ENCODE results near the gene GPC6.
"Not testable (repeated sequence)": the region's sequence is repeated elsewhere in the genome, so short reads cannot be mapped to it uniquely, and the experiment has no call there.

The GPC6 gene

GRCh38 chr13:93437081-93437480 lies 210.5 kb downstream of the GPC6 start:
- TF ChIP-seq CTCF (conservative IDR thresholded peaks at IDR 0.05; ENCODE audit: low read length), result no peak
- no peak for DNase-seq (ENCODE audit: low read depth)
- no peak overlapping the region for H3K4me3 ChIP-seq (ENCODE audit: low read length)

- TF ChIP-seq CTCF (conservative IDR thresholded peaks at IDR 0.05; ENCODE audit: low read length), result no peak
- no peak overlapping the region for H3K4me3 ChIP-seq (ENCODE audit: low read length)
- DNase-seq (ENCODE audit: low read depth), result no peak
Measured at GRCh38 chr13:93446238-93446637, 219.6 kb downstream of the GPC6 start.

DNA sequence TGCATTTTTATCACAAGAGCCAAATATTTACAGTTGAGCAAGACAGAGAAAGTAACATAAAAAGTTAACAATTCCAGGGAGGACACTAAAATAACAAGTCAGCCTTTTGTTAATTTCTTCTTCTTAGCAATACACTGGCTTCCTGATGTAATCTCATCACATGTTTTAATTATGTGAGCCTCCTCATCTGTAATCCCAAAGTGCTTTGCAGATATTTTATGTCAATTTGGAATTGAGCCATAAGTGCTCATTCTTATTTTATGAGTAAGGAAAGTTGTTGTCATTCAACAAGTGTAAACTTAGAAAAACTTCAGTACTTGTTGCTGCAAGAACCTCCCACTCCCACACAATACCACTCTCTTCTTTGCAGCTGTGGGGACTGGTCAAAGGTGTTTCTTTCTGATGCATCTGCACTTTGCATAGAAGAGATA lies 223.6 kb downstream of the GPC6 start:
- TF ChIP-seq CTCF (conservative IDR thresholded peaks at IDR 0.05; ENCODE audit: low read length), result no peak
- no peak overlapping the region for H3K4me3 ChIP-seq (ENCODE audit: low read length)
- peak; percentile 65 for DNase-seq (ENCODE audit: low read depth)

DNA sequence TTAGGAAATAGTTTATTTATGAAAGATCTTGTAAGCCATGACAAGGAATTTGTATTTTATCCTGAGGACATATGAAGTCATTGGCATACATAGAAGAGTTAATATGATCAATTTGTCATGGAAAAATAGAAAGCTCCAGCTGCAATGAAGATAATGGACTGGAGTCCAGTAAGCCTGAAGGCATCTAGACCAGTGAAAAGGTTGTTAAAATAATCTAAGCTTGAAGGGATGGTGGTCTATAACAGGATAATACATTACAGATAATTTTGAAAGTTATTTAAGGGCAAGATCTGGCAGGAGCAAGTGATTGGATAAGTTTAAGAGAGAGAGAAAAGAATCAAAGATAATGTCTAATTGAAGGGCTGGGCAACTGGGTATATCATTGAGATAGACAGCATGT lies 224.2 kb downstream of the GPC6 start:
- H3K4me3 ChIP-seq (ENCODE audit: low read length), result no peak overlapping the region
- no peak for TF ChIP-seq CTCF (conservative IDR thresholded peaks at IDR 0.05; ENCODE audit: low read length)
- no peak for DNase-seq (ENCODE audit: low read depth)

- not testable (repeated sequence) for H3K4me3 ChIP-seq (ENCODE audit: low read length); DNase-seq (ENCODE audit: low read depth)
Measured at GRCh38 chr13:93454676-93455235, 228.1 kb downstream of the GPC6 start.

DNA sequence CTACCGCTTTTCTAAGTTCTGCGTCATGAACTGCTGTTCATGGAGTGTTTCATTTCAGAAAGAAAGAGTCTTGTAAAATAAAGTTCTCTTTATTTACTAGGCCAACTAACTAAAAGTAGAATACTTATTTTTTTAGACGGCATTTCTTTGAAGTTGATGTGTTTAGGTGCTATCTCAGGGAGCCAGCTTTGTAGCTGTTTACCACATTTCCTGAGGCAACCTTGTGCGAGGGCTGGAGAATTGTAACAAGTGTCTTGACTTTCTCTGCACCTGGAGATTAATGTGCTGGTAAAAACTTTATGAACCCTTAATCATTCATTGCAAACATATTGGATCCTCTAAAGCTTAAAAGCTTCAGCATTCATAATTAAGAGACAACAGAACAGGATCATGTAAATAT lies 229.3 kb downstream of the GPC6 start:
- H3K4me3 ChIP-seq (ENCODE audit: low read length), result no peak overlapping the region
- no peak for TF ChIP-seq CTCF (conservative IDR thresholded peaks at IDR 0.05; ENCODE audit: low read length)
- no peak for DNase-seq (ENCODE audit: low read depth)

DNA sequence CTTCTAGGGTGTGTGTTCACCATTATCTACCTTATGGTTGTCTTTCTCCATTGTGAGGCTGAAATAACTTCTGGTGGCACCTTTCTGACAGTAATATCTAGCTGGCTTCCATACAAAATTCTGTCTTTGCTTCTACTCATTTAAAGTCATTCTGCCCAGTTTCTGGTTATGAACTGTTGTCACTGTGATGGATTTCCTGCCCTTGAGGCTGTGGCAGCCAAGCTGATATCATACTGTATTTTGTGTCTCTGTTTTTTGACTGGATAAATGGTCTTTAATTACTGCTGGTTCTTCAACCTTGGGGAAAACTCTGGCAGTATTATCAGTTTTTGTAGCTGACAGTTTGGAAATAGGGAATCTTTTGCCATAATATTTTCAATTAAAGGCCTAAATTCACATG lies 233.4 kb downstream of the GPC6 start:
- H3K4me3 ChIP-seq (ENCODE audit: low read length), result no peak overlapping the region
- DNase-seq (ENCODE audit: low read depth), result no peak
- no peak for TF ChIP-seq CTCF (conservative IDR thresholded peaks at IDR 0.05; ENCODE audit: low read length)

- DNase-seq (ENCODE audit: low read depth), result no peak
- TF ChIP-seq CTCF (conservative IDR thresholded peaks at IDR 0.05; ENCODE audit: low read length), result no peak
- no peak overlapping the region for H3K4me3 ChIP-seq (ENCODE audit: low read length)
Measured at GRCh38 chr13:93462151-93462550, 235.5 kb downstream of the GPC6 start.
